WTC11 (cell line): ENCODE data around the gene SPG21. TPM values are rescaled to one million over a fixed set of nuclear protein-coding genes. Genes with fewer than 3 reads are reported as not detected.

Experiments
- ATAC-seq: fragments of 200-7000 bp; cut with Tn5 transposase; 2 replicates; pipeline ENCODE4 v1.10.0; 2021; ENCODE audit warnings: mild to moderate bottlenecking, moderate library complexity
- CTCF ChIA-PET: fragments of 300-600 bp; sonication (Branson Sonifier 250); formaldehyde crosslinking; loops from one replicate; lab custom pipeline; 2021; ENCODE audit warnings: antibody characterized with exemption; lab: Charles Lee
- POLR2A ChIA-PET: fragments of 350-600 bp; sonication (Branson Sonifier 250); formaldehyde crosslinking; loops from one replicate; lab custom pipeline; 2021; ENCODE audit warnings: antibody characterized with exemption; lab: Charles Lee
- DNase-seq: peaks from one replicate; pipeline ENCODE4 v3.0.0; 2021; ENCODE audit warnings: low spot score
- H3K27ac Mint-ChIP-seq: 2 replicates; pipeline ENCODE4 v1.8.0; 2021; ENCODE audit warnings: mixed read lengths
- H3K27me3 Mint-ChIP-seq: 2 replicates; pipeline ENCODE4 v1.8.0; 2021; ENCODE audit warnings: low read depth, mild to moderate bottlenecking, moderate library complexity, mixed read lengths
- H3K36me3 Mint-ChIP-seq: 2 replicates; pipeline ENCODE4 v1.8.0; 2021; ENCODE audit warnings: mixed read lengths
- H3K4me1 Mint-ChIP-seq: 2 replicates; pipeline ENCODE4 v1.8.0; 2022; ENCODE audit warnings: mixed read lengths
- H3K4me3 Mint-ChIP-seq: 2 replicates; pipeline ENCODE4 v1.8.0; 2021; ENCODE audit warnings: mild to moderate bottlenecking, moderate library complexity, mixed read lengths
- H3K9me3 Mint-ChIP-seq: 2 replicates; pipeline ENCODE4 v1.8.0; 2021; ENCODE audit warnings: mixed read lengths
- AFF4 ChIP-seq: sonication (generic); formaldehyde crosslinking; IDR thresholded peaks from 2 replicates; pipeline ENCODE4 v1.8.1; 2023; ENCODE audit warnings: mild to moderate bottlenecking, missing genetic modification reagents, borderline replicate concordance
- AR ChIP-seq: fragments of 250-450 bp; sonication (Bioruptor Pico); IDR thresholded peaks from 2 replicates; pipeline ENCODE4 v1.9.0; 2021; ENCODE audit warnings: mild to moderate bottlenecking
- ATF1 ChIP-seq: sonication (generic); formaldehyde crosslinking; IDR thresholded peaks from 2 replicates; pipeline ENCODE4 v1.8.1; 2023; ENCODE audit warnings: mild to moderate bottlenecking, moderate library complexity, missing genetic modification reagents
- CDX4 ChIP-seq: fragments of 250-450 bp; sonication (Bioruptor Pico); IDR thresholded peaks from 2 replicates; pipeline ENCODE4 v1.9.0; 2021; ENCODE audit warnings: moderate library complexity, mild to moderate bottlenecking, inconsistent platforms, borderline replicate concordance
- CTCF ChIP-seq: fragments of 200-600 bp; IDR thresholded peaks from 2 replicates; pipeline ENCODE4 v1.8.0; 2022; ENCODE audit warnings: antibody characterized with exemption
- FOXP1 ChIP-seq: sonication (generic); formaldehyde crosslinking; IDR thresholded peaks from 2 replicates; pipeline ENCODE4 v1.8.0; 2022; ENCODE audit warnings: missing genetic modification reagents, mild to moderate bottlenecking, moderate library complexity, borderline replicate concordance
- GABPB1 ChIP-seq: sonication (generic); formaldehyde crosslinking; IDR thresholded peaks from 2 replicates; pipeline ENCODE4 v1.8.1; 2023; ENCODE audit warnings: mild to moderate bottlenecking, missing genetic modification reagents
- NFYB ChIP-seq: sonication (generic); formaldehyde crosslinking; conservative IDR thresholded peaks from 2 replicates; pipeline ENCODE4 v1.8.0; 2022; ENCODE audit warnings: low read depth, missing genetic modification reagents
- NR2C2 ChIP-seq: sonication (generic); formaldehyde crosslinking; IDR thresholded peaks from 2 replicates; pipeline ENCODE4 v1.8.0; 2022; ENCODE audit warnings: mild to moderate bottlenecking, missing genetic modification reagents
- NR3C1 ChIP-seq: sonication (generic); formaldehyde crosslinking; conservative IDR thresholded peaks from 2 replicates; pipeline ENCODE4 v1.8.1; 2023; ENCODE audit warnings: low read depth, mild to moderate bottlenecking, missing genetic modification reagents
- RORB ChIP-seq: fragments of 250-450 bp; sonication (Bioruptor Pico); IDR thresholded peaks from 2 replicates; pipeline ENCODE4 v1.9.0; 2021; ENCODE audit warnings: mild to moderate bottlenecking
- SMAD3 ChIP-seq: sonication (generic); formaldehyde crosslinking; IDR thresholded peaks from 2 replicates; pipeline ENCODE4 v1.8.0; 2022; ENCODE audit warnings: missing genetic modification reagents, mild to moderate bottlenecking, borderline replicate concordance
- SMAD4 ChIP-seq: sonication (generic); formaldehyde crosslinking; IDR thresholded peaks from 2 replicates; pipeline ENCODE4 v1.8.0; 2022; ENCODE audit warnings: mild to moderate bottlenecking, missing genetic modification reagents
- SP1 ChIP-seq: sonication (generic); formaldehyde crosslinking; conservative IDR thresholded peaks from 2 replicates; pipeline ENCODE4 v1.8.1; 2022; ENCODE audit warnings: missing genetic modification reagents
- TEAD1 ChIP-seq: sonication (generic); formaldehyde crosslinking; IDR thresholded peaks from 2 replicates; pipeline ENCODE4 v1.8.0; 2022; ENCODE audit warnings: mild to moderate bottlenecking, missing genetic modification reagents
- USF1 ChIP-seq: sonication (generic); formaldehyde crosslinking; IDR thresholded peaks from 2 replicates; pipeline ENCODE4 v1.8.0; 2022; ENCODE audit warnings: mild to moderate bottlenecking, missing genetic modification reagents
- ZBTB43 ChIP-seq: sonication (generic); formaldehyde crosslinking; IDR thresholded peaks from 2 replicates; pipeline ENCODE4 v1.8.1; 2023; ENCODE audit warnings: mild to moderate bottlenecking, missing genetic modification reagents
- ZNF121 ChIP-seq: sonication (generic); formaldehyde crosslinking; IDR thresholded peaks from 2 replicates; pipeline ENCODE4 v1.8.0; 2023; ENCODE audit warnings: missing genetic modification reagents
- ZNF416 ChIP-seq: fragments of 250-450 bp; sonication (Bioruptor Pico); IDR thresholded peaks from 2 replicates; pipeline ENCODE4 v1.9.0; 2021; ENCODE audit warnings: mild to moderate bottlenecking, inconsistent platforms
- total RNA-seq: library from RNA; stranded (reverse); gene quantifications from 3 replicates; pipeline ENCODE4 v1.2.3, GENCODE V29; 2021

The SPG21 gene
- total RNA-seq, 1 experiment from 2014 or later, result 69.9 TPM

- H3K9me3 Mint-ChIP-seq, result peaks cover 9% of the 10 kb centered on the region
- TF ChIP-seq ZBTB43 (no peak), SMAD4 (CRISPR knock-in tag) (no peak), NR2C2 (CRISPR knock-in tag) (no peak), ZNF121 (CRISPR knock-in tag) (no peak)
- H3K27ac Mint-ChIP-seq, result no peak overlapping the region
- H3K36me3 Mint-ChIP-seq, result peaks cover 4% of the 10 kb centered on the region
- H3K4me3 Mint-ChIP-seq, result no peak overlapping the region
- peaks cover 3% of the 10 kb centered on the region for H3K4me1 Mint-ChIP-seq
- no peaks in the 10 kb centered on the region for H3K27me3 Mint-ChIP-seq
- no peak for ATAC-seq
- no peak for DNase-seq
- ChIA-PET CTCF (interaction anchor here (1.1 kb wide), 1 partner anchor 24 kb away, joined by 10 read pairs; no protein-coding TSS in a partner anchor), POLR2A (interaction anchor here (1.0 kb wide), 1 partner anchor 105 kb away, joined by 5 read pairs; no protein-coding TSS in a partner anchor)
These were observed 61.0 kb downstream of the SPG21 start for GRCh38 chr15:64928626-64929220.

GRCh38 chr15:64926661-64927060, 63.1 kb downstream of the SPG21 start:
- no peaks in the 10 kb centered on the region; the same call in 1 of the 2 replicates for H3K36me3 Mint-ChIP-seq
- no peak overlapping the region for H3K27ac Mint-ChIP-seq
- peaks cover 3% of the 10 kb centered on the region for H3K4me1 Mint-ChIP-seq
- H3K9me3 Mint-ChIP-seq, result peaks cover 13% of the 10 kb centered on the region
- no peak overlapping the region for H3K4me3 Mint-ChIP-seq
- ATAC-seq (no peak), DNase-seq (no peak)
- H3K27me3 Mint-ChIP-seq, result no peaks in the 10 kb centered on the region
- TF ChIP-seq NFYB (CRISPR knock-in tag) (no peak), ATF1 (CRISPR knock-in tag) (no peak), AR (CRISPR knock-in tag) (no peak), CTCF (no peak), GABPB1 (CRISPR knock-in tag) (no peak), FOXP1 (CRISPR knock-in tag) (no peak), ZNF416 (no peak), TEAD1 (CRISPR knock-in tag) (no peak), NR3C1 (CRISPR knock-in tag) (no peak), CDX4 (CRISPR knock-in tag) (no peak), SP1 (CRISPR knock-in tag) (no peak), USF1 (no peak), SMAD3 (CRISPR knock-in tag) (no peak), AFF4 (CRISPR knock-in tag) (no peak), RORB (no peak)
- TF ChIP-seq, all 79 proteins: peak for 0
- CTCF ChIA-PET, result interaction anchor here (1.0 kb wide), 1 partner anchor 19 kb away, joined by 3 read pairs; no protein-coding TSS in a partner anchor
- POLR2A ChIA-PET, result no interaction called here
